ENCODE results near the gene DYNLRB2. TPM values are rescaled to one million over a fixed set of nuclear protein-coding genes. Genes with fewer than 3 reads are reported as not detected.

The DYNLRB2 gene
- total and polyA plus RNA-seq, 2 donors from 2014 or later = 2.7 to 22.1 TPM

DNA sequence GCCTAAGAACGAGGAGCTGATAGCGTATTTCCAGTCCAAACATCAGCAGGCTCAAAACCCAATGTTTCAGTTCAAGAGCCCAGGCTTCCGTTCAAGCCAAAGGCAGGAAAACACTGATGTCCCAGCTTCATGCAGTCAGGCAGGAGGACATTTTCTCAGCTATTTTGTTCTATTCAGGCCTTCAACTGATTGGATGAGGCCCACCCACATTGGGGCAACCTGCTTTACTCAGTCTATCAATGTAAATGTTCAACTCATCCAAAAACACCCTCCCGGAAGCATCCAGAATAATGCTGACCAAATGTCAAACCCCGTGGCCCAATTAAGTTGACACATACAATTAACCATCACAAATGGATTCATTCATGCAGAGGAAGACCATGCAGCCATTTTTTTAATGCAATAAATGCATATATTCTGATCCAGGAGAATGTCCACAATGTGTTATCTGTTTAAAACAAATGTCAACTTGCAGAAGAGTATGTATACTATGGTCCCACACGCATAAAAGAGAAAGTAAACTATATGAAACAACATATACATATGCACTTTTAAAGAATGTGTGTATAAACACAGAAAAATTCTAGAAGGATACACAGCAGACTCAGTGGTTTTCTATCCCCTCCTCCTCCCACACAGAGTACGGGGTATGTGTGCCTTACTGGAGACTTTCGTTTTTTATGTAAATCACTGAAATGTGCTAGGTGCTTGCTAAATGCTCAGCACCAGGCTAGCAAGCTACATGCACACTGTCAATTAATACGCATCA, 28.8 kb upstream of the DYNLRB2 start:
- FAIRE-seq (no peak), DNase-seq (no peak)
- Histone ChIP-seq H3K36me3 (ENCODE audit: control insufficient read depth in 2 of 3, insufficient read depth in 3 of 3, low read length in 3 of 3) (no peaks in the 10 kb centered on the region), H3K4me1 (ENCODE audit: control insufficient read depth in 2 of 3, insufficient read depth in 2 of 3, low read depth in 1 of 3, low read length in 3 of 3) (no peaks in the 10 kb centered on the region), H3K9ac (ENCODE audit: low read length in 3 of 3) (no peak overlapping the region), H3K27ac (ENCODE audit: low read depth in 2 of 2, low read length in 2 of 2) (no peak overlapping the region), H3K27me3 (ENCODE audit: control insufficient read depth, insufficient read depth, low read length) (no peaks in the 10 kb centered on the region), H3K4me3 (ENCODE audit: low read length in 3 of 3) (no peak overlapping the region), H3K9me3 (ENCODE audit: control insufficient read depth in 2 of 3, insufficient read depth in 1 of 3, low read length in 3 of 3) (no peaks in the 10 kb centered on the region)
- intact Hi-C loops (cut with DNase I) = no loop called here
- TF ChIP-seq, protein P1, sequence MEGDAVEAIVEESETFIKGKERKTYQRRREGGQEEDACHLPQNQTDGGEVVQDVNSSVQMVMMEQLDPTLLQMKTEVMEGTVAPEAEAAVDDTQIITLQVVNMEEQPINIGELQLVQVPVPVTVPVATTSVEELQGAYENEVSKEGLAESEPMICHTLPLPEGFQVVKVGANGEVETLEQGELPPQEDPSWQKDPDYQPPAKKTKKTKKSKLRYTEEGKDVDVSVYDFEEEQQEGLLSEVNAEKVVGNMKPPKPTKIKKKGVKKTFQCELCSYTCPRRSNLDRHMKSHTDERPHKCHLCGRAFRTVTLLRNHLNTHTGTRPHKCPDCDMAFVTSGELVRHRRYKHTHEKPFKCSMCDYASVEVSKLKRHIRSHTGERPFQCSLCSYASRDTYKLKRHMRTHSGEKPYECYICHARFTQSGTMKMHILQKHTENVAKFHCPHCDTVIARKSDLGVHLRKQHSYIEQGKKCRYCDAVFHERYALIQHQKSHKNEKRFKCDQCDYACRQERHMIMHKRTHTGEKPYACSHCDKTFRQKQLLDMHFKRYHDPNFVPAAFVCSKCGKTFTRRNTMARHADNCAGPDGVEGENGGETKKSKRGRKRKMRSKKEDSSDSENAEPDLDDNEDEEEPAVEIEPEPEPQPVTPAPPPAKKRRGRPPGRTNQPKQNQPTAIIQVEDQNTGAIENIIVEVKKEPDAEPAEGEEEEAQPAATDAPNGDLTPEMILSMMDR (IDR thresholded peaks at IDR 0.05; ENCODE audit: borderline replicate concordance, extremely low read depth, insufficient read depth) = no peak

DNA sequence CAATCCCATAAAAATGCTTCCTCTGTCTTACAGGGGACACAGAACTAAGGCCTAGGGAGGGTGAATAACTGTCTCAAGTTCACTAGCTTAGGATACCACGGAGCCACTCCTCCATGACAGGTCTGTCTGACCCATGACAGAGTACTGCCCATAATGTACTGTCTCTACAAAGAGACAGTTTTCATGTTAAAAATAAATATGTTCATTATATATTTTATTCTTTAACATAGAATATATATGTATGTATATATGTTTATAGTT, 28.3 kb upstream of the DYNLRB2 start:
- Histone ChIP-seq H3K4me3 (ENCODE audit: low read length in 3 of 3) (no peak overlapping the region), H3K36me3 (ENCODE audit: control insufficient read depth in 2 of 3, insufficient read depth in 3 of 3, low read length in 3 of 3) (no peaks in the 10 kb centered on the region), H3K27me3 (ENCODE audit: control insufficient read depth, insufficient read depth, low read length) (no peaks in the 10 kb centered on the region), H3K27ac (ENCODE audit: low read depth in 2 of 2, low read length in 2 of 2) (no peak overlapping the region), H3K4me1 (ENCODE audit: control insufficient read depth in 2 of 3, insufficient read depth in 2 of 3, low read depth in 1 of 3, low read length in 3 of 3) (no peaks in the 10 kb centered on the region), H3K9ac (ENCODE audit: low read length in 3 of 3) (no peak overlapping the region), H3K9me3 (ENCODE audit: control insufficient read depth in 2 of 3, insufficient read depth in 1 of 3, low read length in 3 of 3) (no peaks in the 10 kb centered on the region)
- DNase-seq (peak in 3 of 5 donors; percentile 29 to 72 (median 62)), FAIRE-seq (no peak)
- TF ChIP-seq, protein P1 (IDR thresholded peaks at IDR 0.05; ENCODE audit: borderline replicate concordance, extremely low read depth, insufficient read depth) = no peak
- intact Hi-C loops (cut with DNase I) = no loop called here

DNA sequence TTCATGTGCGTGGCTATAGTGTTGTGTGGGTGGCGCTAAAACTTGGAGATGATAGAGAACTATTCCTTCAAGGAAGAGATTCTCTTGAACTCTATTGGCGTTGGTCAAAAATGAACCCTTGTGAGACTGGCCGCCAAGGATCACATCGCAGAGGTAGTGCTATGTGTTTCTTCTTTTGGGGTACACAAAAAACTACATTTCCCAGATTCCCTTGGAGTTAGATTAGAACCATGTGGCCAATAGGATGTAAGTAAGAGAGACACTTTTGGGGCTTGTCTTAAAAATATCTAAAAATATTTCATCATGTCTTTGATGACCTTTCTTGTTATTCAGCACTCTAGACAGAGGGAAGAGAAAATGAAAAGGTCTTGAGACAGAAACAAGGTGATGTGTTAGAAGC, 25.4 kb upstream of the DYNLRB2 start:
- H3K36me3 ChIP-seq (ENCODE audit: control insufficient read depth in 2 of 3, insufficient read depth in 3 of 3, low read length in 3 of 3) = no peaks in the 10 kb centered on the region
- H3K27ac ChIP-seq (ENCODE audit: low read depth in 2 of 2, low read length in 2 of 2) = no peak overlapping the region
- no peak overlapping the region for H3K4me3 ChIP-seq (ENCODE audit: low read length in 3 of 3)
- no peak for FAIRE-seq
- no peak for DNase-seq
- no peaks in the 10 kb centered on the region for H3K9me3 ChIP-seq (ENCODE audit: control insufficient read depth in 2 of 3, insufficient read depth in 1 of 3, low read length in 3 of 3)
- TF ChIP-seq, protein P1 (IDR thresholded peaks at IDR 0.05; ENCODE audit: borderline replicate concordance, extremely low read depth, insufficient read depth) = no peak
- no peaks in the 10 kb centered on the region for H3K4me1 ChIP-seq (ENCODE audit: control insufficient read depth in 2 of 3, insufficient read depth in 2 of 3, low read depth in 1 of 3, low read length in 3 of 3)
- no peak overlapping the region for H3K9ac ChIP-seq (ENCODE audit: low read length in 3 of 3)
- intact Hi-C loops (cut with DNase I) = no loop called here
- H3K27me3 ChIP-seq (ENCODE audit: control insufficient read depth, insufficient read depth, low read length) = no peaks in the 10 kb centered on the region

DNA sequence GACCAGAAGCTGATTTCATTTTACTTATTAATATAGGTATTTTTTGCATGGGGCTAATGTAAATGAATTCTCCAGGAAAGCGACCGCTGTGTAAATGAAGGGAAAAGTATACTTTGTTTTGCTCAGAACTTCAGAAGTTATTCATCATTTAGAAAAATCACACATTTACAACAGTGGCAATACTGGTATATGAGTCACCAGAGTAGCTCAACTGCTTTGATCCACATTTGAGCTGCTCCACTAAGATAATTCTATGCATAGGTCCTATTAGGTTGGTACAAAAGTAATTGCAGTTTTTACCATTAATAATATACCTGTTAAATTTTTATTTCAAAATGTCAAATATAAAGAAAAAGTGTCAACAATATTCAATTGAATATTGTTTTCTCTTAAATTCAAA, 22.9 kb upstream of the DYNLRB2 start:
- no peaks in the 10 kb centered on the region for H3K27me3 ChIP-seq (ENCODE audit: control insufficient read depth, insufficient read depth, low read length)
- no peak overlapping the region for H3K27ac ChIP-seq (ENCODE audit: low read depth in 2 of 2, low read length in 2 of 2)
- DNase-seq (no peak), FAIRE-seq (peak; percentile 3)
- no peaks in the 10 kb centered on the region for H3K4me1 ChIP-seq (ENCODE audit: control insufficient read depth in 2 of 3, insufficient read depth in 2 of 3, low read depth in 1 of 3, low read length in 3 of 3)
- TF ChIP-seq, protein P1 (IDR thresholded peaks at IDR 0.05; ENCODE audit: borderline replicate concordance, extremely low read depth, insufficient read depth) = no peak
- no peak overlapping the region for H3K4me3 ChIP-seq (ENCODE audit: low read length in 3 of 3)
- no peaks in the 10 kb centered on the region for H3K36me3 ChIP-seq (ENCODE audit: control insufficient read depth in 2 of 3, insufficient read depth in 3 of 3, low read length in 3 of 3)
- no peak overlapping the region for H3K9ac ChIP-seq (ENCODE audit: low read length in 3 of 3)
- no peaks in the 10 kb centered on the region for H3K9me3 ChIP-seq (ENCODE audit: control insufficient read depth in 2 of 3, insufficient read depth in 1 of 3, low read length in 3 of 3)
- intact Hi-C loops (cut with DNase I) = no loop called here
